ENCODE results near the gene UCP1.
"Not testable (repeated sequence)": the region's sequence is repeated elsewhere in the genome, so short reads cannot be mapped to it uniquely, and the experiment has no call there.

Gene UCP1

GRCh38 chr4:140523857-140524742 lies 44.7 kb downstream of the UCP1 start, which contains the start of gene ELMOD2:
Gene ELMOD2, plus strand, starts transcription at chr4:140524168. Its CDS starts 1,261 bp downstream, at chr4:140525429.
- peak within 1 kb of the TSS; percentile 95 for H3K4me3 ChIP-seq (ENCODE audit: low read length)
- peaks cover 8% of the 10 kb centered on the region for H3K4me1 ChIP-seq (ENCODE audit: control insufficient read depth, low read depth, low read length)
- H3K27me3 ChIP-seq (ENCODE audit: control insufficient read depth, insufficient read depth, low read length) = peaks cover 16% of the 10 kb centered on the region
- peak within 1 kb of the TSS; percentile 91 for H3K9ac ChIP-seq (ENCODE audit: low read length)
- no peaks in the 10 kb centered on the region for H3K9me3 ChIP-seq (ENCODE audit: control insufficient read depth, low read depth, low read length)
- peaks cover 7% of the 10 kb centered on the region for H3K36me3 ChIP-seq (ENCODE audit: control insufficient read depth, low read depth, low read length)
- peak within 1 kb of the TSS; percentile 82 for H3K27ac ChIP-seq (ENCODE audit: low read length)

- Histone ChIP-seq H3K4me1 (ENCODE audit: control insufficient read depth, low read depth, low read length) (peaks cover 8% of the 10 kb centered on the region), H3K4me3 (ENCODE audit: low read length) (peak overlapping the region; percentile 53), H3K9me3 (ENCODE audit: control insufficient read depth, low read depth, low read length) (no peaks in the 10 kb centered on the region), H3K9ac (ENCODE audit: low read length) (no peak overlapping the region), H3K36me3 (ENCODE audit: control insufficient read depth, low read depth, low read length) (peaks cover 7% of the 10 kb centered on the region), H3K27me3 (ENCODE audit: control insufficient read depth, insufficient read depth, low read length) (peaks cover 16% of the 10 kb centered on the region), H3K27ac (ENCODE audit: low read length) (no peak overlapping the region)
These were observed 45.3 kb downstream of the UCP1 start for GRCh38 chr4:140523370-140523856.

GRCh38 chr4:140515423-140515822 lies 53.3 kb downstream of the UCP1 start:
- Histone ChIP-seq H3K4me3 (ENCODE audit: low read length) (no peak overlapping the region), H3K27ac (ENCODE audit: low read length) (no peak overlapping the region), H3K4me1 (ENCODE audit: control insufficient read depth, low read depth, low read length) (no peaks in the 10 kb centered on the region), H3K9me3 (ENCODE audit: control insufficient read depth, low read depth, low read length) (no peaks in the 10 kb centered on the region), H3K36me3 (ENCODE audit: control insufficient read depth, low read depth, low read length) (no peaks in the 10 kb centered on the region), H3K9ac (ENCODE audit: low read length) (no peak overlapping the region), H3K27me3 (ENCODE audit: control insufficient read depth, insufficient read depth, low read length) (no peaks in the 10 kb centered on the region)

- not testable (repeated sequence) for H3K4me1 ChIP-seq (ENCODE audit: control insufficient read depth, low read depth, low read length); H3K27ac ChIP-seq (ENCODE audit: low read length); H3K9me3 ChIP-seq (ENCODE audit: control insufficient read depth, low read depth, low read length); H3K27me3 ChIP-seq (ENCODE audit: control insufficient read depth, insufficient read depth, low read length); H3K9ac ChIP-seq (ENCODE audit: low read length); H3K4me3 ChIP-seq (ENCODE audit: low read length); H3K36me3 ChIP-seq (ENCODE audit: control insufficient read depth, low read depth, low read length)
These were observed 55.0 kb downstream of the UCP1 start for GRCh38 chr4:140513765-140514164.

Data from iPS-18a (cell line).